Measurements from ENCODE around the gene PNPLA5. TPM values are rescaled to one million over a fixed set of nuclear protein-coding genes. Genes with fewer than 3 reads are reported as not detected.
A peak's percentile ranks its signal among the peaks of the same experiment; 100 is the strongest.
"Not testable (repeated sequence)": the region's sequence is repeated elsewhere in the genome, so short reads cannot be mapped to it uniquely, and the experiment has no call there.

The PNPLA5 gene
- not detected in 2 replicates for total RNA-seq (2014; rRNA removed; shearing (Covaris generic))
- 0.05 TPM in 1 of 2 replicates, not detected in the other for polyA plus RNA-seq (2015; cell fraction: cytosol; rRNA removed)
- not detected in 2 replicates for polyA plus RNA-seq (2015; cell fraction: nucleus; rRNA removed)

GRCh38 chr22:43891360-43892182 is at the start of gene PNPLA5:
PNPLA5 (minus strand) TSS chr22:43892013; CDS start chr22:43891880, 133 bp downstream.
- no peak for DNase-seq (ENCODE audit: low read depth)

GRCh38 chr22:43941449-43941848 is 49.6 kb upstream of the PNPLA5 start:
- DNase-seq (ENCODE audit: low read depth) = no peak

- DNase-seq (ENCODE audit: low read depth) = no peak
Measured at GRCh38 chr22:43931771-43932170, 40.0 kb upstream of the PNPLA5 start.

GRCh38 chr22:43928908-43929307 is 37.1 kb upstream of the PNPLA5 start:
- DNase-seq (ENCODE audit: low read depth) = no peak

- DNase-seq (ENCODE audit: low read depth) = no peak
Measured at GRCh38 chr22:43928468-43928867, 36.7 kb upstream of the PNPLA5 start.

GRCh38 chr22:43926349-43926710 is 34.5 kb upstream of the PNPLA5 start:
- no peak for DNase-seq (ENCODE audit: low read depth)

GRCh38 chr22:43925433-43926348 is 33.9 kb upstream of the PNPLA5 start:
- DNase-seq (ENCODE audit: low read depth) = peak; percentile 40

GRCh38 chr22:43924877-43925276 is 33.1 kb upstream of the PNPLA5 start:
- no peak for DNase-seq (ENCODE audit: low read depth)

- DNase-seq (ENCODE audit: low read depth) = peak; percentile 58
Measured at GRCh38 chr22:43923631-43924464, 32.0 kb upstream of the PNPLA5 start, which contains the start of gene PNPLA3. PNPLA3 (plus strand) TSS chr22:43923805; CDS start chr22:43923912, 107 bp downstream.

GRCh38 chr22:43923191-43923590 is 31.4 kb upstream of the PNPLA5 start:
- peak; percentile 7 for DNase-seq (ENCODE audit: low read depth)

- no peak for DNase-seq (ENCODE audit: low read depth)
Measured at GRCh38 chr22:43922123-43922522, 30.3 kb upstream of the PNPLA5 start.

GRCh38 chr22:43921370-43921769 is 29.6 kb upstream of the PNPLA5 start:
- peak; percentile 89 for DNase-seq (ENCODE audit: low read depth)

- DNase-seq (ENCODE audit: low read depth) = no peak
Measured at GRCh38 chr22:43919106-43919973, 27.5 kb upstream of the PNPLA5 start.

GRCh38 chr22:43917521-43917920 is 25.7 kb upstream of the PNPLA5 start:
- no peak for DNase-seq (ENCODE audit: low read depth)

- no peak for DNase-seq (ENCODE audit: low read depth)
Measured at GRCh38 chr22:43911351-43911750, 19.5 kb upstream of the PNPLA5 start.

GRCh38 chr22:43910178-43910695 is 18.4 kb upstream of the PNPLA5 start:
- no peak for DNase-seq (ENCODE audit: low read depth)

- DNase-seq (ENCODE audit: low read depth) = no peak
Measured at GRCh38 chr22:43909708-43910107, 17.9 kb upstream of the PNPLA5 start.

- DNase-seq (ENCODE audit: low read depth) = no peak
Measured at GRCh38 chr22:43905681-43906080, 13.9 kb upstream of the PNPLA5 start.

- not testable (repeated sequence) for DNase-seq (ENCODE audit: low read depth)
Measured at GRCh38 chr22:43904412-43904811, 12.6 kb upstream of the PNPLA5 start.

- DNase-seq (ENCODE audit: low read depth) = not testable (repeated sequence)
Measured at GRCh38 chr22:43903033-43903432, 11.2 kb upstream of the PNPLA5 start.

Data from HT1080 (cell line).